ENCODE measurements around the gene CACYBP.
A peak's percentile ranks its signal among the peaks of the same experiment; 100 is the strongest.

The CACYBP gene

GRCh38 chr1:174999936-175000696 is at the start of gene CACYBP:
CACYBP (plus strand) TSS chr1:174999947; CDS start chr1:175000181, 234 bp downstream.
- H3K27ac ChIP-seq = peak within 1 kb of the TSS; percentile 99
- no peaks in the 10 kb centered on the region for H3K9me3 ChIP-seq (ENCODE audit: low read depth, low read length)
- DNase-seq (ENCODE audit: low read depth, low spot score) = no peak
- peak within 1 kb of the TSS; percentile 96 for H3K4me3 ChIP-seq
- peak within 1 kb of the TSS; percentile 98 for H3K9ac ChIP-seq (ENCODE audit: insufficient read length)
- peaks cover 16% of the 10 kb centered on the region for H3K36me3 ChIP-seq (ENCODE audit: insufficient read depth, low read length)
- TF ChIP-seq FOXP2 (optimal IDR thresholded peaks at IDR 0.05; ENCODE audit: control extremely low read depth, extremely low read length, insufficient read depth) (no peak), POLR2AphosphoS5 (IDR thresholded peaks at IDR 0.05; ENCODE audit: borderline replicate concordance, low read depth, low read length) (peak; percentile 66), EZH2 (IDR thresholded peaks at IDR 0.05) (no peak)

- no peaks in the 10 kb centered on the region for H3K36me3 ChIP-seq (ENCODE audit: insufficient read depth, low read length)
- H3K9ac ChIP-seq (ENCODE audit: insufficient read length) = no peak overlapping the region
- TF ChIP-seq POLR2AphosphoS5 (IDR thresholded peaks at IDR 0.05; ENCODE audit: borderline replicate concordance, low read depth, low read length) (no peak), FOXP2 (optimal IDR thresholded peaks at IDR 0.05; ENCODE audit: control extremely low read depth, extremely low read length, insufficient read depth) (no peak), EZH2 (IDR thresholded peaks at IDR 0.05) (no peak)
- DNase-seq (ENCODE audit: low read depth, low spot score) = no peak
- no peaks in the 10 kb centered on the region for H3K9me3 ChIP-seq (ENCODE audit: low read depth, low read length)
- no peak overlapping the region for H3K4me3 ChIP-seq
- H3K27ac ChIP-seq = no peak overlapping the region
Measured at GRCh38 chr1:174953285-174954072, 46.3 kb upstream of the CACYBP start.

- no peak for DNase-seq (ENCODE audit: low read depth, low spot score)
- H3K27ac ChIP-seq = no peak overlapping the region
Measured at GRCh38 chr1:174954073-174954460, 45.7 kb upstream of the CACYBP start.

GRCh38 chr1:174954671-174955669 is 44.8 kb upstream of the CACYBP start:
- Histone ChIP-seq H3K36me3 (ENCODE audit: insufficient read depth, low read length) (no peaks in the 10 kb centered on the region), H3K4me3 (no peak overlapping the region), H3K9ac (ENCODE audit: insufficient read length) (no peak overlapping the region), H3K27ac (no peak overlapping the region), H3K9me3 (ENCODE audit: low read depth, low read length) (no peaks in the 10 kb centered on the region)
- DNase-seq (ENCODE audit: low read depth, low spot score) = no peak
- TF ChIP-seq FOXP2 (optimal IDR thresholded peaks at IDR 0.05; ENCODE audit: control extremely low read depth, extremely low read length, insufficient read depth) = no peak
- TF ChIP-seq EZH2 (IDR thresholded peaks at IDR 0.05) = no peak
- no peak for TF ChIP-seq POLR2AphosphoS5 (IDR thresholded peaks at IDR 0.05; ENCODE audit: borderline replicate concordance, low read depth, low read length)

More at GRCh38 chr1:174954073-174954460, 45.7 kb upstream of the CACYBP start:
- TF ChIP-seq FOXP2 (optimal IDR thresholded peaks at IDR 0.05; ENCODE audit: control extremely low read depth, extremely low read length, insufficient read depth) (no peak), EZH2 (IDR thresholded peaks at IDR 0.05) (no peak), POLR2AphosphoS5 (IDR thresholded peaks at IDR 0.05; ENCODE audit: borderline replicate concordance, low read depth, low read length) (no peak)
- Histone ChIP-seq H3K36me3 (ENCODE audit: insufficient read depth, low read length) (no peaks in the 10 kb centered on the region), H3K9me3 (ENCODE audit: low read depth, low read length) (no peaks in the 10 kb centered on the region), H3K4me3 (no peak overlapping the region), H3K9ac (ENCODE audit: insufficient read length) (no peak overlapping the region)

- H3K27ac ChIP-seq = no peak overlapping the region
- no peak for TF ChIP-seq FOXP2 (optimal IDR thresholded peaks at IDR 0.05; ENCODE audit: control extremely low read depth, extremely low read length, insufficient read depth)
- TF ChIP-seq POLR2AphosphoS5 (IDR thresholded peaks at IDR 0.05; ENCODE audit: borderline replicate concordance, low read depth, low read length) = no peak
- no peak for TF ChIP-seq EZH2 (IDR thresholded peaks at IDR 0.05)
- H3K9ac ChIP-seq (ENCODE audit: insufficient read length) = no peak overlapping the region
- no peaks in the 10 kb centered on the region for H3K36me3 ChIP-seq (ENCODE audit: insufficient read depth, low read length)
- no peak overlapping the region for H3K4me3 ChIP-seq
- DNase-seq (ENCODE audit: low read depth, low spot score) = no peak
- no peaks in the 10 kb centered on the region for H3K9me3 ChIP-seq (ENCODE audit: low read depth, low read length)
Measured at GRCh38 chr1:174956086-174956485, 43.7 kb upstream of the CACYBP start.

- TF ChIP-seq POLR2AphosphoS5 (IDR thresholded peaks at IDR 0.05; ENCODE audit: borderline replicate concordance, low read depth, low read length) = no peak
- TF ChIP-seq FOXP2 (optimal IDR thresholded peaks at IDR 0.05; ENCODE audit: control extremely low read depth, extremely low read length, insufficient read depth) = no peak
- no peak overlapping the region for H3K27ac ChIP-seq
- no peak overlapping the region for H3K4me3 ChIP-seq
- no peaks in the 10 kb centered on the region for H3K9me3 ChIP-seq (ENCODE audit: low read depth, low read length)
- DNase-seq (ENCODE audit: low read depth, low spot score) = no peak
- H3K9ac ChIP-seq (ENCODE audit: insufficient read length) = no peak overlapping the region
- H3K36me3 ChIP-seq (ENCODE audit: insufficient read depth, low read length) = no peaks in the 10 kb centered on the region
Measured at GRCh38 chr1:174956976-174957375, 42.8 kb upstream of the CACYBP start.

GRCh38 chr1:174957829-174958228 is 41.9 kb upstream of the CACYBP start:
- Histone ChIP-seq H3K9ac (ENCODE audit: insufficient read length) (no peak overlapping the region), H3K4me3 (no peak overlapping the region), H3K27ac (no peak overlapping the region), H3K9me3 (ENCODE audit: low read depth, low read length) (no peaks in the 10 kb centered on the region), H3K36me3 (ENCODE audit: insufficient read depth, low read length) (no peaks in the 10 kb centered on the region)
- no peak for TF ChIP-seq FOXP2 (optimal IDR thresholded peaks at IDR 0.05; ENCODE audit: control extremely low read depth, extremely low read length, insufficient read depth)
- no peak for TF ChIP-seq EZH2 (IDR thresholded peaks at IDR 0.05)
- TF ChIP-seq POLR2AphosphoS5 (IDR thresholded peaks at IDR 0.05; ENCODE audit: borderline replicate concordance, low read depth, low read length) = no peak
- no peak for DNase-seq (ENCODE audit: low read depth, low spot score)
